NCI-H146 treated with DMSO at 0.1 percent for 48 hours (cell line): ENCODE results near the gene EXOC2.
"Not testable (repeated sequence)": the region's sequence is repeated elsewhere in the genome, so short reads cannot be mapped to it uniquely, and the experiment has no call there.

Source experiments
- DNase-seq: peaks from one replicate; lab custom pipeline; 2025; ENCODE audit not compliant: unreplicated experiment; lab: John Stamatoyannopoulos, UW

Gene EXOC2

GRCh38 chr6:633611-634010 lies 59.3 kb downstream of the EXOC2 start:
- no peak for DNase-seq

DNA sequence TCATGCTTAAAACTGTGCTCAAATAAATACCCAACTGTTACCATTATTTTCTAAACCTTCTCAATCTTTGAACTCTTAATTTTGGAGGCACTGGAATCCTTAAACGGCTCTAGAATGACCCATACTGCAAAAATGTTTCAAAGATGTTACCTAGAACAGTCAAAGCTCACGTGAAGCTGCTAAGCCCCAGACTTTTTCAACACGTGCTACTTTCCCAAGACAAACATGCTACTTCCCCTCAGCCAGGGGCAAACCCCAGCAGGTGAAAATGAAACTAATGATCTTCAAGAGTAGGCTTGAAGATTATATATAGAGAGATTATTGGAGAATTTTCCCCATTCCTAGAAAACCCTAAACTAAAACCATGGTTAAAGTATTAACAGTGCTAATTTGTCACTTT lies 64.2 kb downstream of the EXOC2 start:
- no peak for DNase-seq

DNA sequence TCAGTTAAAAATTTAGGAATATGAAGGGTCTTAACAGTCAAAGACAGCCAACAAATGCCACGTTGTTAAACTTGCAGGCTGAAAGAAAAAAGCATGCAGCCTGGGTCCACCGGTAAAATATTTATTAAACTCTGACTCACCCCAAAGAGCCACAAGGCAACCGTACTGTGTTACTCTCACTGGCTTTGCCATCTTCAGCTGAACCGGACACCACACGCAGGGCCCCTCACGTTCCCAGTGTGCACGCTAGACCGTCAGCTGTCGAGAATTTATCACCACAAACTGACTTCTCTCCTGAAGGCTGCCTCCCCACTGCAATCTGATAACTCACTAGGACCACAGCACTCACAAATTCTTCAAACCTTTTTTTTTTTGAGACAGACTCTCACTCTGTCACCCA lies 66.7 kb downstream of the EXOC2 start:
- no peak for DNase-seq

DNA sequence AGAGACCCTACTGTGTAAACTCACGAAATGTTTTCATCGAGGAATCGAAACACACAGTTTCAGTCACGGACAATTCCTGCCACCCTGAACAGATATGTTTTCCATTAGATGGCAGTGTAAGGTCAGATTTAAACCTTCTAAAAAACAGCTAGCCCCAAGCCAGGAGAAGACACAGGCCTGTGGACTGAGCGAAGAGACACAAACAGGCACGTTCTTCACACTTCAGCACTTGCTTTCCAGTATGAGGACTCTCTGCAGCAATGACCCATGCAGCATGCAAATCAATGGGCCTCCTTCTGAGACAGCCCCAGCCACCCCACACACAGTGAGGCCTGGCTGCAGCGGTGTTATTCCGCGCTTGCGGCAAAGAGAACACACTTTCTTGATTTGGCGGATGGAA lies 68.0 kb downstream of the EXOC2 start:
- no peak for DNase-seq

GRCh38 chr6:622462-622861 lies 70.5 kb downstream of the EXOC2 start:
- DNase-seq = no peak

- DNase-seq = no peak
Measured at GRCh38 chr6:621931-622330, 71.0 kb downstream of the EXOC2 start.

DNA sequence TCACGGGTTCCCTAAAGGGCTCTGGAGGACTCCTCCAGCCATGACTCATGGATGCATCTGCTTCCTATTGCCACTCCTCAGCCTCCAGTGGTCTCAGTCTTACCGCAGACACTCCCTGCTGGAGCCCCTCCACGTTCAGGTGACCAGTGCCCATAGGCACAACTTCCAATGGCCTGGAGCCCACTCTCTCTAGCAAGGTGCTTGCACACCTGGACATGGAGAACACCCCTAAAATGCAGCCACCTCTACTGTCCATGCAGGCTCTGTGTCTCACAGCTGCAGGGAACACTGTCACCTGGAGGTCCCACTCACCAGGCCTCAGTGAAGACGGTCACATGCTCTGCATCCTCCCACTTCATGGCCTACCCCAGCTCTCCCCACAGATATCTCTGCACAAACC lies 72.0 kb downstream of the EXOC2 start:
- DNase-seq = no peak

DNA sequence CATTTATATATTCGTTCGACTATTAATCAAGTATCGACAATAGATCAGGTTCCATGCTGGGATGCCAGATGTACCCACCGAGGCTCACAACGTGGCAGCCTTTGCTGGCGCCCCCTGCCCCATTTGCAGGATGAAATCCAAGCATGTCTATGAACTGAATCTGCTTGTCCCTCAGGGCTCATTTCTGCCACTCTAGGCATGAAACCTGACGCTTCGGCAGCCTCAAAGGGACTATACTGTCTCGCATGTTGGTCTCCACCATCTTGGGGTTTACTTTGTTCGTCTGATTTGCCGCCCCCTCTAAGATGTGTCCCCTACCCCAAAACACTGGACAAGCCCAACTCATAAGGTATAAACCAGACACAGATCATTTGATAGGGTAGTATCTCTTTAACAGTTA lies 72.8 kb downstream of the EXOC2 start:
- no peak for DNase-seq

DNA sequence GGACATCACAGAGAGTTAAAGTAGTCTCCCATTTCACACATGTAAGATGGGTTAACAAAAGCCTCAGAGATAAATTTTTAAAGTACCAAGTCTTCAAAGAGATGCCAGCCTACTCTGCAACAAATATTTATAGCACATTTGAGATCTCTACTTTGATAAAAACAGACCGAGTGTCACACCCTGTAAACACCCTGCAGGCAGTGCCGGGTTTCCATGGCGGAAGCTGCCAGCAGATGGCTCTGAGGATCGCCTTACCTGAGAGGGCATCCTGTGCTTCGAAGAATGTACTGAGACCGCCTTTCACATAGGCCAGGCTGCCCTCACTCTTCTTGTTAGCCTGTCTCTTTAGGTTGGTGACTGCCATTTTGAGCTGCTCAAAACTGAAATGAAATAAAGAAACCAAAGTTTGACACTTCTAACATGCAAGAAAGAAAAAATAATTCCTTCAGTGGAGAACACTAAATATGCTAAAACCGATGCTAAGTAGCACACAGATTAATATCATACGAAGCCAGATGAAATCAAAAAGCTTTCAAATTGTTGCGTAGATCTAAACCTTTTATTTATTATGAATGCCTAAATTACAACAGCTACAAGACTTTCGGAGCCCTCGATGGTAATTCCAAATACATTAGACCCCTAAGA lies 75.4 kb downstream of the EXOC2 start:
- no peak for DNase-seq

DNA sequence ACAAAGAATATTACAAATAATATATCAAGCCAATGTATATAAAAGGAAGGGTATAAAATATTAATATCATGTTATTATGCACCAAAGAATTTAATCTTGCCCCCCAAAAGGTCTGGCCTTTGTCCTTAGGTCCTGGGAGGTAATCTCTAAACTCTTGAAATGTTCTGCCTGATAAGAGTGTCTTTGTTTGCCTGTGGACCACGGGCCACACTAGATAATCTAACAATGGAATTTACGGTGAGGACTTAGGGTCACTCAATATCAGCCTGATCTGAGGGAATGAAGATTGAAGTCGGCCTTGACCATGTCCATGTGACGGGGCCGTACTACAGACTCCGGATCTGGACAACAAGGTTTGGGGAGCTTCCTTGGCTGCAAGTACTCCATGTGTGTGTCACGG lies 79.0 kb downstream of the EXOC2 start:
- DNase-seq = no peak

- DNase-seq = no peak
Measured at GRCh38 chr6:611928-612327, 81.0 kb downstream of the EXOC2 start.

DNA sequence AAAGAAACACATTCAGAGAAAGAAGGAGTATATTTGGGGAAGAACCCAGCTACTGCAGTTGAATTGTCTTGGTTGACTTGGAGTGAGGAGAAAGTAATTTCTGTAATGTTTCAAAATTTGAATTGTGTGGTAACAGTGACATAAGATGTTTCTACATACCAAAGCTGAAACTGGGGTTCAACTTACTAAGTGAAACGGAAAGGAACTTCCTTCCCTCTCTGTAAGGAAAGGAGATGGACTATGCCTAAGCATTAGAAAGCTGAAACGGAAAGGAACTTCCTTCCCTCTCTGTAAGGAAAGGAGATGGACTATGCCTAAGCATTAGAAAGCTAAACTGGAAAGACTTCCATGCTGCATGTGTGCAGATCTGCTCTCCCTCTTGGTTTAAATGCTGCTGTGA lies 82.1 kb downstream of the EXOC2 start:
- DNase-seq = no peak

DNA sequence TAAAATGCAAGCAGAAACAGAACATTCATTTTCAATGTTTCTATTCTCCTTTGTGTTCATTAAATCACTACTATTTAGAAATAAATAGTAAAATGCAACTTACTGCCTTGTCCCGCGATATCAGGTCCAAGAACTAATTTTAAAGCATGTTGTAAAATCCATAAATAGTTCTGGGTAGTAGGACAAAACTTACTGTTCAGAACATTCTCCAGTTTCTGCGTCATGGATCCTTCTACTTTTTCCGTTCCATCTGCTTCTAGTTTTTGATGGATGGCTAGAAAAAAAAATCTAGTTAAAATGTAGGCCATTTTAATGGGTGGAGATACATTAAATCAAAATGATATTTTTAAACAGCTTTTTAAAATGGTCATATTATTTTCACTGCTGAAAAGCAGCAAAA lies 83.0 kb downstream of the EXOC2 start:
- no peak for DNase-seq

GRCh38 chr6:606829-607379 lies 86.0 kb downstream of the EXOC2 start:
- DNase-seq = no peak

GRCh38 chr6:605895-606294 lies 87.0 kb downstream of the EXOC2 start:
- not testable (repeated sequence) for DNase-seq

DNA sequence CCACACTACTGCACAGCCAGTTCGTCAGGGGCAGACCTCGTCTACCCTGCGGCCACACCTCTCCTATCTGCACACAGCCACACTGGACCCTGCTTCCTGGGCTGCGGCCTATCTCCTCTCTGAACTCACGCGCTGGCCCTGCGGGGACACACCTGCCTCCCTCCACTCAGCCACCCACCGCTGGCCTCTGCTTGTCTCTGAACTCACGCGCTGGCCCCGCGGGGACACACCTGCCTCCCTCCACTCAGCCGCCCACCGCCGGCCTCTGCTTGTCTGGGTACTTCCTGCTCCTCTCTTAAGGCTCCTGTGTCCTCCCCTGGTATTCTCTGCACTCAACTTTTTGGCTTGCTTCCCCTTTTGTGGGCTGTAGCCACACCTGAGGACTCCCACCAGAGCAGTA lies 88.4 kb downstream of the EXOC2 start:
- DNase-seq = no peak

- DNase-seq = no peak
Measured at GRCh38 chr6:603265-603664, 89.7 kb downstream of the EXOC2 start.

GRCh38 chr6:599576-600448 lies 93.1 kb downstream of the EXOC2 start:
- no peak for DNase-seq

DNA sequence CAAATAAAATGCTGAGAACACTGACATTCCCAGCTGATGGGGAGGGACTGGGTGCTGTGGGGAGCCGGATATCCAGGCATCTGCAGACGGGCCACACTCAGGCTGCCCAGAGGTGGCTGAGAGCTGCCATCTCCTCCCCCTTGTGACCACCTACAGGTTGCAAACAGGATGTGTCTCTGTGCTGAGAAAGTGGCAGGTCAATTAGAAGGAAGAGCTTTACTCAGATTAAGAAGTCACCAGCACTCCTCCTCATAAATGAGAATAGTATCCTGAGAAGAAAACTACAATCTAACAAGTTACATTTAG lies 99.1 kb downstream of the EXOC2 start:
- no peak for DNase-seq

- peak; percentile 28 for DNase-seq
Measured at GRCh38 chr6:593139-593906, 99.6 kb downstream of the EXOC2 start.

GRCh38 chr6:589090-589489 lies 103.8 kb downstream of the EXOC2 start:
- DNase-seq = no peak

- peak; percentile 74 for DNase-seq
Measured at GRCh38 chr6:586553-586952, 106.4 kb downstream of the EXOC2 start.
